GM21526 (cell line): ENCODE measurements around the gene BOD1L1.

Source experiments
- ATAC-seq: cut with Tn5 transposase; IDR thresholded peaks from one replicate; pipeline ENCODE4 v1.9.1; 2021; ENCODE audit warnings: moderate library complexity; ENCODE audit not compliant: unreplicated experiment, low FRiP score

BOD1L1 gene

DNA sequence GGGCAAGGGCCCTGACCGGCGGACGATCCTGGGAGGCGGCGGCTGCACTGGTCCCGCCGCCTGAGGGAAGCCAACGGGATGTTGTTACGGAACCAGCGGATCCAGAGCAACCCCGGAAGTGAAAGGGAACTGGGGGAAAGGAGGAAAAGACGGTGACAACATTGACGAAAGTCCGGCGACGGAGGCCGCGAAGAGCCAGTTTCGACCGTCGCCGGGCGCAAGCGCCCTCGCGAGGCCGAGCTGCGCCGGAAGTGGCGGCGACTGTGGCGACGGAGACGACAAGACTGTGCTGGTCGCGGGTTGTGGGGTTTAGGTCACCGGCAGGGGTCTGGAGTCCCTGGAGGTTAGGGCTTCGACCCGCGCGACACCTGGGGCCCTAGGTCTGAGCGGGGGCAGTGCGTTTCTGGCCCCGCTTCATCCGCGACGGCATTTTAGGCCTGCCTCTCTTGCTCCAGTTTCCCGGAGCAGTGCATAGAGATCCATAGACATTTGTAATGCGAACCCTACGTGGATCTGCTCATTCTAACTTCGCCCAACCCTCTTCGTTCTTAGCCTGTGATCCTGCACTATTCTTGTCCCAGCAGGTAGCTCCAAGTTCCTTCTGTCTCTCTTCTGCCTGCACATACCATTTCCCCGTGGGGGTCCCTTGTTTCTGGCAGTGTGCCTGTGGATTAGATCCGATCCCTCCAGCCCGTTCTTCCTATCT lies at the start of gene BOD1L1:
Gene BOD1L1, minus strand, starts transcription at position 120 of the 706 bp plus-strand sequence. CDS start 138 bp downstream, outside the sequence.
- peak; percentile 95 for ATAC-seq

DNA sequence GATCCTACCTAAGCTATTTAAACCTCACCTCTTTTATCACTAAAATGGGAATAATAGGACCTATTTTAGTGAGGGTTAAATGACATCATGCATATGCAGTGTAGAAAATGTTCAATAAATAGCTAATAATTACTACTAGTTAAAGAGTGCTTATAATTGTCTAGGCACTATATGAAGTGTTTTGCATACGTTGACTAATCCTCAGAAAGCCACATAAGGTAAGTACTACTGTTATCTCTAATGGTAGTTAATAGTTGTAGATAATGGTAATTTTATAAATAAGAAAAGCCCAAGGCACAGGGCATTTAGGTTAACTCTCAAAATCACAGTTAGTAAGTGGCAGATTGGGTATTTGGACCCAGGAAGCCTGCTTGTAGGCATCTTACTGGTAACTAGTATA lies 47.4 kb upstream of the BOD1L1 start:
- no peak for ATAC-seq

DNA sequence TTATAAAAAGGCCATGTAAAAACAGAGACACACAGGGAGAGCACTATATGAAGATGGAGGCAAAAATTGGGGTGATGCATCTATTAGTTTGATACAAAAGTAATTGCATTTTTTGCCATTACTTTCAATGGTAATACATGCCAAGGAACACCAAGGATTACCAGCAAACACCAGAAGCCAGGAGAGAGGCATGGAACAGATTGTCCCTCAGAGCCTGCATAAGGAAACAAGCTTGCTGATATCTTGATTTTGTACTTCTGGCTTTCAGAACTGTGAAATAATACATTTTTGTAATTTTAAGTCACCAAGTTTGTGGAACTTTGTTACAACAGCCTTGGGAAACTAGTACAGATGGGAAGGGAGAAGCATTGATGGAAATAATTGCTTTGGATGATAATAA lies 45.6 kb upstream of the BOD1L1 start:
- no peak for ATAC-seq

DNA sequence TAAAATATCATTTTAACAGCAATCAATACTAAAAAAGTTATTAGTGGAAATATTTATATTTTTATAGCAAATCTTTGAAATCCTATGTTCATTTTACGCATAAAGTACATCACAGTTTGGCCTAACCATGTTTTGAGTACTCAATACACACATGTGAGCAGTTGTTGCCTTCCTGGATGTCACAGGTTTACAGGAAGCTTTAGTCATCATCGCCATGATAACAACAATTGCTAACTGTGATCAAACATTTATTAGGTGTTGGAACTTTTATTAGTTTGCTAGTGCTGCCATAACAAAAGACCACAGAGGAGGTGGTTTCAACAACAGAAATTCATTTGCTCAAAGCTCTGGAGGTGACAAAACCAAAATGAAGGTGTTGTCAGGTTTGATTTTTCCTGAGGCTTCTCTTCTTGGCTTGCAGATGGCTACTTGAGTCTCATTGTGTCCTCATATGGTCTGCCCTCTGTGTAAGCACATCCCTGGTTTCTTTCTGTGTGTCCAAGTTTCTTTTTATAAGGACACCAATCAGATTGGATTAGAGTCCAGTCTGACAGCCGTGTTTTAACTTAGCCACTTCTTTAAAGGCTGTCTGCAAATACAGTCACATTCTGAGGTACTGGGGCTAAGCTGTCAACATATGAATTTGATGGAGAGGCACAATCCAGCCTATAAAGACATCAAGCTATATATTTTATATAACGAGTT lies 43.1 kb upstream of the BOD1L1 start:
- no peak for ATAC-seq

DNA sequence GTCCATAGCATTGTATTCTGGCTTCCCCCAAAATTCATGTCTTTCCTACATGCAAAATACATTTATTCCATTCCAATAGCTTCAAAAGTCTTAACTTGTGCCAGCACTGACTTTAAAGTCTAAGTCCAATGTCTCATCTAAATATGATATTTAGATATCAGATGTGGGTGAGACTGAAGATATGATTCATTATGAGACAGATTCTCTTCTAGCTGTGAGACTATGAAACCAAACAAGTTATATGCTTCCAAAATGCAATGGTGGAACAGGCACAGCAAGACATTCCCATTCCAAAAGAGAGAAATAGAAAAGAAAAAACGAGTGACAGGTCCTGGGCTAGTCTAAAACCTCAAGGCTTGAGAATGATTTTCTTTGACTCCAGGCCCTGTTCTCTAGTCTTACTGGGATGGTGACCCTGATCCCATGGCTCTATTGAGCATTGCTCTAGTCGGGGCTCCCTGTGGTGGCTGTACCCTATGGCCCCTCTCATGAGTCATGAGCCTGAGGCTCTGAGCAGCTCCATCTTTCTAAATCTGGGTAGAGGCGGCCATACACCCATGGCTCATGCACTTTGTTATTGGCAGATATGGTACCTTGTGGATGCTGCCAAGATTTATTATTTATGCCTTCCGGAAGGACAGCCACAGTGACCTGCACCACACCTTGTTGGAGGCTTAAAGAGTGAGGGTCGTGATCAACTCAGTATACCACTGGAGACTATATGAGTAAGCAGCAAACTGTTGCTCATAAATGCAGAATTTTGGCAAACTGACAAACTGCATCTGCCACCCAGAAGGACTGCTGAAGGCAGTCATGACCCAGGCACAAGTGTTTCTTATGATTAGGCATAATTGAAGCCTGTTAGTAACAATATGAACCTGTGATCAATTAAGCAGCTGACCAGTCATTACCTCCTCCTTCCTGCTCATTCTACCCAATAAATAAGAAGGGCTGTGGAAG lies 38.5 kb upstream of the BOD1L1 start:
- no peak for ATAC-seq

DNA sequence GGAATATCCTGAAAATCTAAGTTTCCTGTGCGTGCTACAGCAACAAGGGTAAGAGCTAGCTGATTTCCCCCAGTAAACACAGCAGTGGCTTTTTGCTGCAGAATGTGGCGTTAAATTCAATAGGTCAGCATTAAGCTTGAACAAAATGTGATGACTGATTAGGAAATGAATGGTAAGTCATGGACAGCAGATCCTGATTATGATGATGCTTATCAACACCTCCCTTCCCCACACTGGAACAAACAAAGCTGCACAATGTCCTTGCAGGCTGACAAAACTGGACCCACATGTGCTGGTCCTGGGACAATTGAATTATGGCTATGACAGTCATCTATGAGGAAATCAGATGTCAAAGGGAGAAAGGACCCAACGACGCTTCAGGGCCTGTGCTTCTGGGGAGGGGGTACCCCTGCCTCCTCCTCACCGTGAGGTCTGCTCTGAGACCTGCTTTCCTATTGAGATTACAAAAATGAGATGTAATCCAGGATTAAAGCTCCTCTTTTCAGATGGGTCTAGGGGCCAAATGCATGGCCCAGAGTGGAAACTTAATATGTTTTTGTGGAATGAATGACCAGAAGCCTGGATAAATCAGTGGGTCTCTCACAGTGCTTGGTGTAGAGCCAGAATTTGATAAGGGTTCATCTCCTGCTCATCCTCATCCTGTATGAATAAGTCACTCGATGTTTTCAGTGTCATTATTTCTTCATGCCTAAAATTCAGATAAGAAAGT lies 32.0 kb upstream of the BOD1L1 start:
- no peak for ATAC-seq

DNA sequence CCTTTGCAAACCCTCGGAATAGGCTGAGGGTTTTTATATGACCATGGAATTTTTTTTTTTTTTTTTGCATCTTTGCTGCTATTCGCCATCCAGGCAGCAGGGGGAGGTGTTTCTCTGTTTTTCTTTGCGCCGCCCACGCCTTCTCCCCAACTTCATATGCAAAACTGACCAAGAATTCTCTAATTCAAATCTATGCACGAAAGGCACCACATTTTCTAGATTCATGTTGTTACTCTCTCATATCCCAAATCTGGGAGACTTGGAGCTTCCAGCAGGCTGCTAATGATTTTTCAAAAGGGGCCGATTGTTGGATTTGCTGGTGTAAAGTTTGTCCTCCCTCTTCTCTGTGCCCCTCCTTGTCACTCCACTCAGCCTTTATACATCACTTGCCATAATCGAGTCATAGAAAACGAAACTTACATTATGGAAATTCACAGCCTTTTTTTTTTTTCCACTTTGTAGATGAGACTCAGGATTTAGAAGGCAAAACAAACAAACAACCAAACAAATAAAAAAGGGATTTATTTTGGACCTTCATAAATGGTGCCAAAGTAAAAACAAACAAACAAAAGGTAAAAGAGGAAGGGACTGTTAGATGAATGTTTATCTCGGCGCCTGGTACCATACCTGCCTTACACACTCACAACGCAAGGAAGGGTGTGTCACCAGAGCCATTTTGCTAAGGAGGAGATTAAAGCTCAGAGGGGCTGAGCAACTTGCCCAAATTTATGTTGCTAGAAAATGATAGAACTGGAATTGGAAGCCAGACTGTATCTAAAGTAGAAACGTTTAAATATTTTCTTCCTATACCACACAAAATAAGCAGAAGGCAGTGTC lies 29.3 kb upstream of the BOD1L1 start:
- no peak for ATAC-seq

DNA sequence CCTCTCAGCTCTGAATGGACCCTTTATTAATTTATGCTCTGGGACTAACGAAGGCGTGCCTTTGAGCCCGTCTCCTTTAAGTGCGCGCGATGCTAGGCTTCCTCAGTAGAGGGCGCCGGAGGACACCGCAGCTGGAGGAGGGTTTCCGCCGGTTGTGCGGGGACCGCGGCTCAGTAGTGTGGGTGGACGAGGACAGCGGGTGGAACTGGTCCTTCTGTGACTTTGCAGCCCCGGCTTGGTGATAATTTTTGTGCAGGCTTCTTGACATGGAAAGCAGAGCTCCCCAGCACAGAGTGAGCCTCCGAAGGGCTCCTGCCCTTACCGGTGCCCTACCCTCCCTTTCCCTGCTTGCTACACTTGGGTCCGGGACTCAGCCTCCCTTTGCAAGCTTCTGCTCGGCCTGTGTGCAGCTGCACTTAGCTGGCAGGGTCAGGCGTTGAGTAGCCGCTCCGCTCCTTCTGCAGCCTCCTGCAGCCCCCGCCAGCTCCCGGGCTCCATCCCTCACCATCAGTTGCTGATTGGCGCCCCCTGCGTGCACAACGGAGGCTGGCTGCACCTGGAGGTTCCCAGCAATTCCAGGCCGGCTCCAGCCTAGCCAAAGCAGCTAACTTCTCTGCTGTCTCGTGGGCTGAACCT lies 26.8 kb upstream of the BOD1L1 start:
- ATAC-seq = peak; percentile 88

DNA sequence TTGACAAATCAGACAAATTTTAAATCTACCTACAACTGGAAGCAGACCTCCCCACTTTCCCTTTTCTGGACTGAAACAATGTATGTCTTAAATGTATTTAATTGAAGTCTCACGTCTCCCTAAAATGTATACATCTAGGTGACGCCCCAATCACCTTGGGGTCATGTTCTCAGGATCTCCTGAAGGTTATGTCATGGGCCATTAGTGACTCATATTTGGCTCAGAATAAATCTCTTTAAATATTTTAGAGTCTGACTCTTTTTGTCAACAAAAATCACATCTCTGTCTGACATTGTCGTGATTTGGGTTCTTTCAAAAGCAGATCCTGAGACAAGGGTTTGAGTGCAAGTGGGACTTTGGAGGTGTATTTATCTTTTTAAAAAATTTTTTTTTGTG lies 26.2 kb upstream of the BOD1L1 start:
- ATAC-seq = no peak

DNA sequence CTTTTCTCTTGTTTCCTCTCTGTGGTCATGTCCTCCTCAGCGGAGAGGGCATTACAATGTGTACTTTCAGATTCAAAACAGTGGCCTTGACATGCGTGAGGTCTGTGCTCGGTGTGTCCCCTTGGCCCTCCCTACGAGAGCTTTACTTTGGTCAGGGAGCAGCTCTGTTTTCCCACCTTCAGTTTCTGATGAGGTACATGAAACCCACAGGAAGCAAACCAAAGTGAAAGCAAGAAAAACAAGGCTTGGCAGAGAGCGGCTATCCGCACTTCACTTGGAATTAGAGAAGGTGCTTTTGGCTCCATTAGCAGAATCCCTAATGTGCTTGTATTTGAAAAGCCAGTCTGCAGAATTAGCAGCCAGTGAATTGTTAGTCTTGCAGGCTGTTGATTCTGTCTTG lies 19.5 kb upstream of the BOD1L1 start:
- no peak for ATAC-seq

DNA sequence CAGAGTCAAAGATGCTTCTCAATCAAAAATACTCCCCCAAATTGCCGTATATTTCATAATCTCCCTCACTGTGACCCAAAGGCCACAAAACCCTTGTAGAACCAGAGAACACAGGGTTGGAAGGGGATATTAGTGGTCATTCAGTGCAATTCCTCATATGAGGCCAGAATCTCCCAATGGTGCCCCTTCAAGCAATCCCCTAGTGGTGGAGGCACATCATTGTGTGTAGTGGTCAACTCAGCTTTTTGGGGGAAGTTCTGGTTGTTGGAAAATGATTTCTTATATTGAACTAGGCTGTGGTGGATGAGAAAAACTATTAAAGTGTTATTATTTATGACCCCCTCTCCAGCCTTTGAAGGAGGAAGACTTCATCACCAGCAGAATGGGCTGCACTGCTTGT lies 17.6 kb upstream of the BOD1L1 start:
- ATAC-seq = no peak

DNA sequence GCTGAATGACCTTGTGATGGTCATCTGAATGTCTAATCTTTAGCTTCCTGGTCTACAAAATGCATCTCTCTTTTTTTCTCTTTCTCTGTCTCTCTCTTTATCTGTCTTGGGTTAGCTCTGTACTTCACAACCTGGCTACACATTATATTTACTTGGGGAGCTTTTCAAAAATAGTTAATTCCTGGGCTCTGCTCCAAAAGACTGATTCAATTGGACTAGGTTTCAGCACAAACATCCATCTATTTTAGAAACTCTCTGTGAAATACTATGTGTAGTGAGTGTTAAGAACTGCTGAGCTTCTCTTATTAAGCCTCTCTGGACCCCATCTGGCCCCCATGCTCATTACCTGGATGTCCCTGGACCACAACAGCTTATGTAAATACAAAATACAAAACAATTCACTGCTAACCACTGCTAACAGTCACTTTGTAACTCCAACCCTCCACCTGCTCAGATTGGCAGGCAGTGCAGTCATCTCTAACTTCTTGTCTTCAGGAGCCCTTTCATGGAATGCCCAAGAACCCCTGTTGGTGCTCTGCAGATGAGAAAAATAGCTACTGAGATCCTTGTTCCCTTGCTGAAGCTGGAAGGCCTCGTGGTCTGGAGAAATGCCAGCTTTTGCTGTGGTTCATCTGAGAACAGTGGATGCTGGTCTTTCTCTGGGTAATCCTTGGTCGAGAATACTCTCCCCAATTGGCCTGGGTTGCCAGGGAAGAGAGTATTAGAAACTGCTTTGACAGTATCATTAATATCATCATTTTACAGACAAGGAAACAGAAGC lies 14.8 kb upstream of the BOD1L1 start:
- ATAC-seq = no peak

DNA sequence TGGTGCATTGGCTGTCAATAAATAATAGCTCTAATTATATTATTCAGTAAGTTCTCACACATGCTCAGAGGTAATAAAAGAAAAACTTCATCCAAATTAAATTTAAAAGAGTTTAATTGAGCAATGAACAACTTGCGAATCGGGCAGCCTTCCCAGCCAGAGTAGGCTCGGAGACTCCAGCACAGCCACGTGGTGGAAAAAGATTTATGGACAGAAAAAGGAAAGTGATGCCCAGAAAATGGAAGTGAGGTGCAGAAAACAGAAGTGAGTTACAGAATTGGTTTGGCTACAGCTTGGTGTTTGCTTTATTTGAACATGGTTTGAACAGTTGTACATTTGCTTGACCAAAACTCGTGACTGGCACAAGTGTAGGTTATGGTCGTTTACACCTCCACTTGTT lies 13.6 kb upstream of the BOD1L1 start:
- no peak for ATAC-seq

DNA sequence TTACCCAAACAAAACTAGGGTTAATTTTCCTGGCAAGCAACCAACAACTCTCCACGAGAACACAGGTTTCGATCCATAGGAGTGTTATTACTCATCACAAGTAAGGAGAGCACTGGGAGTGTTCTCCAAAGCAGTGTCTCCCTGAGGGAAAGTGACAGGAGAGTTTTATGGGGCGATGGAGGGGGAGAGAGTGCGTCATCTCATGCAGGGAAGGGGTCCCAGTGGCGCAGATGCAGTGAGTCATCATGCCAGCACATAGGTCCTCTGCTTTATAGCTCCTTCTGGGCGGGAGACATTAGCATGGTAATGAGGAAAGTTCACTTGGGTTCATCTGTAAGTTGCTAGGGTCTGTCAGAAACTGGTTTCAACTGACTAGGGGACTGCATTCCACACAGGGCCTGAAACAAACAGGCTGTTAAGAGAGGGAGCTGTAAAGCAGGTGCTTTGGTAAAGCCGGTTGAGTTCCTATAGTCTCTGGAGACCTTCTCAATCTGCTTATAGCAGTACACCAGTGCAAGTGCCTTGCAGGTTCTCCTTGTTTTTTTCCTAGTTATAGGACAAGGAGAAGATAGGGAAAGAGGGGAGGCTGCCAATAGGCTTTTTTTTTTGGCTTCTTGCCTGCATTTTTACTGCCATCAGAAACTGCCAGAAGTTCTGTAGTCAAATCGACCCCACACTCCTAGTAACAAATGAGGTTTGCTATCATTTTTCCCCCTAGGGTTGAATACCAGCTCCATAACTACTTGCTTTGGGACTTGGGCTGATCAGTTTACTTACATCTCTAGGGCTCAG lies 12.8 kb upstream of the BOD1L1 start:
- ATAC-seq = no peak

DNA sequence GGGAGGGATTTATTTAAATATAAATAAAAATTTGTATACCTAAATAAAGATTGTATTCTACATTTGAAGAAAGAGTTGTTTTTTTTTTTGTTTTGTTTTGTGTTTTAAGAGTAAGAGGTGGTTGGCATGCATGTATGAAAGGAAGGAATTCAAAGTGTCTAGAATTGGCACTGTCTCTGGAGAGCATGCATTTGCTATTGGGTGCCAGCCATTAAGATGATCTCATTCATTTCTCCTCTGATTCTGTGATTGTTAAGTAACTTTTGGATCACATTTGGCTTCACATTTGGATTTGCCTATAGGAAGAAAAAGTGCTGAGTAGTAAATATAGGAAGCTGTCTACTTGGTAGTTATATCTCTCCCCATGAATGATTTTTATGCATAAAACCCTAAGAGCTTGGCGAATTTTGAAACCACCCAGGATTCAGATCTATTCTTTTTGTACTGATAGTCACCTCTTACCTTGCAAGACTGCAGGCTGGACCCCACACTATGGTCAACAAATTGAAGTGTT lies 7.8 kb upstream of the BOD1L1 start:
- no peak for ATAC-seq

DNA sequence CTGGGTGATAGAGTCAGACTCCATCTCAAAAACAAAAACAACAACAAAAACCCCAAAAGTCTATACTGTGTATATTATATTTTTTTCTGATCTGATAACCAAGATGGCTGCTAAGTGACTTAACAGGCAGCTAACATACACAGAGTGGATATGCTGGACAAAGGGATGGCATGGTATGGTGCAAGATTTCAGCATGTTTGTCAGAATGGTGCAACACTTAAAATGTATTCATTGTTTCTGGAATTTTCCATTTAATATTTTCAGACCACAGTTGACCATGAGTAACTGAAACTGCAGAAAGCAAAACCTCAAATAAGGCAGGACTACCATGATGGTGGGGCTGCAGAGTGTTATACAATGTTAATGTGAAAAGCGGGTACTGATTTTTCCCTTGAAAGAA lies 6.1 kb upstream of the BOD1L1 start:
- ATAC-seq = no peak

DNA sequence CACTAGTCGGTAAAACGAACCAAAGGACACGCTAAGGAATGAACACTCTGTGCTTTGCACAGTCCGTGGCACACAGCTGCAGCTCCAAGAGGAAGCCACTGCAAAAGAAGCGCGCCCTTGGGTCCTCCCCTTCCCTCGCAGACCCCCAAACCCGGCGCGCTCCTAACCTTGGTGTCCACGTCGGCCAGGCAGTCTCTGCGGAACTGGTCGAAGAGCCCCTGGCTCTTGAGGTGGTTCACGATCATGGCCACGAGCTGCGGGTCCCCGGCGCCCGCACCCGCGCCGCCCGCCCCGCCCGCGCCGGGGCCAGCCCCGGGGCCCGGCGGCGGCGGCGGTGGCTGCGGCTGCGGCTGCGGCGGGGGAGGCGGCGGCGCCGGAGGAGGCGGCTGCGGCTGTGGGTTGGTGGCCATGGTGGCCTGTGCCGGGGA lies 333 bp downstream of the BOD1L1 start:
- peak; percentile 51 for ATAC-seq
